Upper lobe of left lung (tissue), 4 donors: ENCODE data around the gene NHLRC1.

Source experiments
- CTCF ChIP-seq, 6 experiments: fragments of 450-650 bp in 4 of 6; fragments of 200-600 bp in 2 of 6; sonication (generic) in 2 of 6; IDR thresholded peaks; one replicate each; pipeline ENCODE4 v1.5.1; 2016 to 2019; ENCODE audit warnings: antibody characterized with exemption in 6 of 6
- EP300 ChIP-seq, 4 donors: sonication (generic); formaldehyde crosslinking; IDR thresholded peaks; one replicate each; pipeline ENCODE4 v1.5.1; 2017; ENCODE audit warnings: antibody characterized with exemption in 4 of 4, control low read depth in 2 of 4
- POLR2A ChIP-seq, 4 donors: fragments of 450-650 bp; IDR thresholded peaks; one replicate each; pipeline ENCODE4 v1.5.1; 2016 to 2017; ENCODE audit warnings: antibody characterized with exemption in 4 of 4, mild to moderate bottlenecking in 2 of 4
- POLR2AphosphoS5 ChIP-seq, 2 donors: sonication (generic); formaldehyde crosslinking; IDR thresholded peaks; one replicate each; pipeline ENCODE4 v1.5.1; 2017; ENCODE audit warnings: antibody characterized with exemption in 2 of 2

- TF ChIP-seq CTCF (IDR thresholded peaks at IDR 0.05) (no peak), POLR2A (IDR thresholded peaks at IDR 0.05) (no peak), POLR2AphosphoS5 (IDR thresholded peaks at IDR 0.05) (no peak), EP300 (IDR thresholded peaks at IDR 0.05) (no peak)
These were observed 26.1 kb downstream of the NHLRC1 start for GRCh38 chr6:18096423-18096822.
